Thoracic aorta (tissue), 2 donors: Measurements from ENCODE around the gene KSR1. TPM values are rescaled to one million over a fixed set of nuclear protein-coding genes. Genes with fewer than 3 reads are reported as not detected.
"Not testable (repeated sequence)": the region's sequence is repeated elsewhere in the genome, so short reads cannot be mapped to it uniquely, and the experiment has no call there.

Source experiments
- ATAC-seq: fragments of 150-250 bp; one replicate; pipeline ENCODE4 v1.8.0; 2017; ENCODE audit warnings: low read depth; ENCODE audit not compliant: insufficient number of reproducible peaks, low FRiP score
- DNase-seq: peaks from one replicate; pipeline ENCODE4 v3.0.0-alpha.2; 2020; ENCODE audit warnings: low spot score
- H3K27ac ChIP-seq, 2 donors: fragments of 200-600 bp; sonication (generic); 1 replicate in 1 of 2; 2 replicates in 1 of 2; pipeline ENCODE4 v1.5.1; 2016; ENCODE audit warnings: mild to moderate bottlenecking in 2 of 2, moderate library complexity in 2 of 2
- H3K27me3 ChIP-seq: fragments of 200-600 bp; sonication (generic); replicated peaks from 2 replicates; pipeline ENCODE4 v1.6.0; 2016; ENCODE audit warnings: mild to moderate bottlenecking; ENCODE audit not compliant: insufficient read depth
- H3K36me3 ChIP-seq: fragments of 200-600 bp; sonication (generic); one replicate; pipeline ENCODE4 v1.5.1; 2016
- H3K4me1 ChIP-seq, 2 donors: fragments of 200-600 bp; sonication (generic); 1 replicate in 1 of 2; 2 replicates in 1 of 2; pipeline versions ENCODE4 v1.5.1 to v1.6.0; 2016; ENCODE audit warnings: low read depth in 2 of 2, mild to moderate bottlenecking in 1 of 2; ENCODE audit not compliant: control insufficient read depth in 1 of 2
- H3K4me3 ChIP-seq: fragments of 200-600 bp; sonication (generic); 2 replicates; pipeline ENCODE4 v1.5.1; 2016; ENCODE audit warnings: mild to moderate bottlenecking
- H3K9me3 ChIP-seq: fragments of 200-600 bp; sonication (generic); 2 replicates; pipeline ENCODE4 v1.5.1; 2016
- CTCF ChIP-seq: fragments of 200-600 bp; sonication (generic); IDR thresholded peaks from one replicate; pipeline ENCODE4 v1.5.1; 2019; ENCODE audit warnings: antibody characterized with exemption
- total RNA-seq, 2 donors: library from RNA; depleted of rRNA; stranded (reverse); fragments of >200 nt; gene quantifications; one replicate each; pipeline versions ENCODE4 v1.1.0 to v1.2.3, GENCODE V29; 2016

Gene KSR1
- total RNA-seq, 2 donors from 2014 or later: 17.6 to 46.0 TPM

- no peak for TF ChIP-seq CTCF
- H3K27ac ChIP-seq: no peak overlapping the region
- ATAC-seq (no peak), DNase-seq (no peak)
- H3K9me3 ChIP-seq: no peaks in the 10 kb centered on the region
- H3K27me3 ChIP-seq: no peaks in the 10 kb centered on the region
- no peaks in the 10 kb centered on the region for H3K36me3 ChIP-seq
- H3K4me3 ChIP-seq: no peak overlapping the region
- peaks cover 6 to 19% of the 10 kb centered on the region in 2 donors for H3K4me1 ChIP-seq
Observed at GRCh38 chr17:27461192-27461859, 5.1 kb downstream of the KSR1 start.

GRCh38 chr17:27462149-27462548, 5.9 kb downstream of the KSR1 start:
- ATAC-seq: no peak

GRCh38 chr17:27462714-27463113, 6.5 kb downstream of the KSR1 start:
- Histone ChIP-seq H3K9me3 (no peaks in the 10 kb centered on the region), H3K27me3 (no peaks in the 10 kb centered on the region), H3K4me1 (peaks cover 6 to 10% of the 10 kb centered on the region in 2 donors), H3K4me3 (no peak overlapping the region), H3K27ac (no peak overlapping the region), H3K36me3 (no peaks in the 10 kb centered on the region)
- DNase-seq: no peak
- TF ChIP-seq CTCF: no peak
- no peak for ATAC-seq

More at GRCh38 chr17:27462149-27462548, 5.9 kb downstream of the KSR1 start:
- TF ChIP-seq CTCF: no peak
- Histone ChIP-seq H3K27ac (no peak overlapping the region), H3K9me3 (no peaks in the 10 kb centered on the region), H3K4me1 (peaks cover 6 to 16% of the 10 kb centered on the region in 2 donors), H3K27me3 (no peaks in the 10 kb centered on the region), H3K4me3 (no peak overlapping the region), H3K36me3 (no peaks in the 10 kb centered on the region)
- DNase-seq: no peak

- Histone ChIP-seq H3K27ac (no peak overlapping the region), H3K4me1 (peaks cover 2 to 5% of the 10 kb centered on the region in 2 donors), H3K27me3 (no peaks in the 10 kb centered on the region), H3K36me3 (no peaks in the 10 kb centered on the region), H3K4me3 (no peak overlapping the region), H3K9me3 (no peaks in the 10 kb centered on the region)
- no peak for DNase-seq
- TF ChIP-seq CTCF: no peak
- no peak for ATAC-seq
Observed at GRCh38 chr17:27463235-27463677, 7.0 kb downstream of the KSR1 start.

- not testable (repeated sequence) for H3K4me3 ChIP-seq, H3K27me3 ChIP-seq, ATAC-seq, H3K36me3 ChIP-seq, DNase-seq, H3K9me3 ChIP-seq, H3K4me1 ChIP-seq, H3K27ac ChIP-seq
Observed at GRCh38 chr17:27464019-27464418, 7.8 kb downstream of the KSR1 start.

- Histone ChIP-seq H3K27ac (no peak overlapping the region), H3K4me3 (no peak overlapping the region), H3K9me3 (no peaks in the 10 kb centered on the region), H3K27me3 (no peaks in the 10 kb centered on the region), H3K36me3 (no peaks in the 10 kb centered on the region), H3K4me1 (peaks cover 0 to 3% of the 10 kb centered on the region in 2 donors)
- TF ChIP-seq CTCF: no peak
- DNase-seq (no peak), ATAC-seq (no peak)
Observed at GRCh38 chr17:27464431-27464830, 8.2 kb downstream of the KSR1 start.

GRCh38 chr17:27465875-27466274, 9.6 kb downstream of the KSR1 start:
- not testable (repeated sequence) for H3K4me3 ChIP-seq, H3K9me3 ChIP-seq, DNase-seq, H3K27ac ChIP-seq, H3K27me3 ChIP-seq, ATAC-seq, H3K36me3 ChIP-seq
- H3K4me1 ChIP-seq: peaks cover 0 to 14% of the 10 kb centered on the region in 2 donors
